Loucy (cell line): ENCODE results near the gene SLC39A11.

Experiments used
- EZH2phosphoT487 ChIP-seq: fragments of 200-600 bp; IDR thresholded peaks from 2 replicates; pipeline ENCODE4 v1.6.1; 2018; ENCODE audit warnings: antibody characterized with exemption, mild to moderate bottlenecking, moderate library complexity, borderline replicate concordance
- TF ChIP-seq, protein P1 (sequence below): fragments of 200-600 bp; sonication (generic); conservative IDR thresholded peaks from 2 replicates; pipeline ENCODE4 v1.5.1; 2014; ENCODE audit warnings: mild to moderate bottlenecking, antibody characterized with exemption, low read length

DNA sequence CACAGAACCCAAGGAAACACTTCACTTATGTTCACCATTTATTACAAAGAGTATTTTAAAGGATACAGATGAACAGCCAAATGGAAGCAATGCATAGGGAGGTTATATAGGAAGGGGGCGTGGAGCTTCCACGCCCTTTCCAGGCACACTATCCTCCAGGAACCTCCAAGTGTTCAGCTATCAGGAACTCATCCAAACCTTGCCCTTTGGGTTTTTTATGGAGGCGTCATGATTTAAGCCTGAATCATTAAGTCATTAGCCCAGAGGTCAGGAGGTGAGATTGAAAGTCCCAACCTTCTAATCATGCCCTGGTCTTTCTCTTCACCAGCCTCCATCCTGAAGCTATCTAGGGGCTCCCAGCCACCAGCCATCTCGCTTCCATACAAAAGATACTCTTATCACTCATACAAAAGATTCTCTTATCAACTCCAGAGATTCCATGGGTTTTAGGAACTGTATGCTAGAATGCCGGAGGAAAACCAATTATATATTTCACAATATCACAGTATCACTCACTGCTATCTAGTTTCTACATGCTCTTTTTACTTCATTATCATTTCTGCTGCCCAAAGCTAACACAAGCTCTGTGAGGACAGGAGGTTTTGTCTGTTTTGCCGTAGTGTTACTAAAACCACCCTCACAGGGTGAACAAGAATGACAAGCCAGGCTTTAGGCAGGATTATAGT, 213.4 kb downstream of the SLC39A11 start:
- TF ChIP-seq, protein P1, sequence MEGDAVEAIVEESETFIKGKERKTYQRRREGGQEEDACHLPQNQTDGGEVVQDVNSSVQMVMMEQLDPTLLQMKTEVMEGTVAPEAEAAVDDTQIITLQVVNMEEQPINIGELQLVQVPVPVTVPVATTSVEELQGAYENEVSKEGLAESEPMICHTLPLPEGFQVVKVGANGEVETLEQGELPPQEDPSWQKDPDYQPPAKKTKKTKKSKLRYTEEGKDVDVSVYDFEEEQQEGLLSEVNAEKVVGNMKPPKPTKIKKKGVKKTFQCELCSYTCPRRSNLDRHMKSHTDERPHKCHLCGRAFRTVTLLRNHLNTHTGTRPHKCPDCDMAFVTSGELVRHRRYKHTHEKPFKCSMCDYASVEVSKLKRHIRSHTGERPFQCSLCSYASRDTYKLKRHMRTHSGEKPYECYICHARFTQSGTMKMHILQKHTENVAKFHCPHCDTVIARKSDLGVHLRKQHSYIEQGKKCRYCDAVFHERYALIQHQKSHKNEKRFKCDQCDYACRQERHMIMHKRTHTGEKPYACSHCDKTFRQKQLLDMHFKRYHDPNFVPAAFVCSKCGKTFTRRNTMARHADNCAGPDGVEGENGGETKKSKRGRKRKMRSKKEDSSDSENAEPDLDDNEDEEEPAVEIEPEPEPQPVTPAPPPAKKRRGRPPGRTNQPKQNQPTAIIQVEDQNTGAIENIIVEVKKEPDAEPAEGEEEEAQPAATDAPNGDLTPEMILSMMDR: no peak
- no peak for TF ChIP-seq EZH2phosphoT487
